ENCODE results near the gene MAEL. TPM values are rescaled to one million over a fixed set of nuclear protein-coding genes. Genes with fewer than 3 reads are reported as not detected.
A peak's percentile ranks its signal among the peaks of the same experiment; 100 is the strongest.

MAEL gene
- total RNA-seq, 1 donor from 2014 or later = not detected

DNA sequence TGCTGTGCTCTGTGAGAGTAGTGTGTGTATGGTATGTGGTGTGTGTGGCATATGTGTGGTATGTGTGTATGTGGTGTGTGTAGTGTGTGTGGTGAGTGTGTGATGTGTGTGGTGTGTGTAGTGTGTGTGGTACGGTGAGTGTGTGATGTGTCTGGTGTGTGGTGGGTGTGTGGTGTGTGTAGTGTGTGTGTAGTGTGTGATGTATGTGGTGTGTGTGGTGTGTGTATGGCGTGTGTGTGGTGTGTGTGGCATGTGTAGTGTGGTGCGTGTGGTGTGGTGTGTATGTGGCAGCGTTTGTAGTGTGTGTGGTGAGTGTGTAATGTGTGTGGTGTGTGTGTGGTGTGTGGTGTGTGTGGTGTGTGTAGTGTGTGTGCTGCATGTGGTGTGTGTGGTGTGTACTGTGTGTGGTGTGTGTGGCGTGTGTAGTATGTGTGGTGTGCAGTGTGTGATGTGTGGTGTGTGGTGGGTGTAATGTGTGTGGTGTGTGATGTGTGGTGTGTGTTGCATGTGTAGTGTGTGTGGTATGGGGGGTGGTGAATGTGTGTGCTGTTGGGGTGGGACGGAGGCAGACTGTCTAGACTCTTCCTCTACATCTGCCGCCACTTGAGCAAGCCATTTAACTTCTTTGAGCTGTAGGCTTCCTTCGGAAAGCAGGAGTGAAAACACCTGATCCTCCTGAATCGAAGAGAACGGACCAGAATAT lies 67.6 kb downstream of the MAEL start:
- DNase-seq = no peak

DNA sequence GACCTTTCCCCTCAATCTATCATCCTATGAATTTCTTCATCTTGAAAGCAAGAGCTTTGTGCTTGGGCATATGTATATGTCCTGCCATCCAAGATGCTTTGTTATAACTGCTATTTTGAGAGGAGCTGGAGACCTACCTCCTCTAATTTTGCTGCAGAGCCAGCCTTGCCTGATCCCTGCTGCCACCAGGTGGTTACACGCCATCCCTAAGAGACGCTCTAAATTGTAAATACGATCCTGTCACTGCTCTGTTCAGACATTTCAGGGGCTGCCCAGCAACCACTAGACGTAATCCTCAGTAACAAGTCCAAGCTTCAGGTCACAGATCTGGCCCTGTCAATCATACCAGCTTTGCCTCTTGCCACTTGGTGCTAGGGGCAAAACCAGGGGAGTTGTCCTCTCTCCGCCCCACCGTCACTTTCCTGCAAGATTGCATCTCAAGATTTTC lies 68.2 kb downstream of the MAEL start:
- DNase-seq = peak; percentile 34

DNA sequence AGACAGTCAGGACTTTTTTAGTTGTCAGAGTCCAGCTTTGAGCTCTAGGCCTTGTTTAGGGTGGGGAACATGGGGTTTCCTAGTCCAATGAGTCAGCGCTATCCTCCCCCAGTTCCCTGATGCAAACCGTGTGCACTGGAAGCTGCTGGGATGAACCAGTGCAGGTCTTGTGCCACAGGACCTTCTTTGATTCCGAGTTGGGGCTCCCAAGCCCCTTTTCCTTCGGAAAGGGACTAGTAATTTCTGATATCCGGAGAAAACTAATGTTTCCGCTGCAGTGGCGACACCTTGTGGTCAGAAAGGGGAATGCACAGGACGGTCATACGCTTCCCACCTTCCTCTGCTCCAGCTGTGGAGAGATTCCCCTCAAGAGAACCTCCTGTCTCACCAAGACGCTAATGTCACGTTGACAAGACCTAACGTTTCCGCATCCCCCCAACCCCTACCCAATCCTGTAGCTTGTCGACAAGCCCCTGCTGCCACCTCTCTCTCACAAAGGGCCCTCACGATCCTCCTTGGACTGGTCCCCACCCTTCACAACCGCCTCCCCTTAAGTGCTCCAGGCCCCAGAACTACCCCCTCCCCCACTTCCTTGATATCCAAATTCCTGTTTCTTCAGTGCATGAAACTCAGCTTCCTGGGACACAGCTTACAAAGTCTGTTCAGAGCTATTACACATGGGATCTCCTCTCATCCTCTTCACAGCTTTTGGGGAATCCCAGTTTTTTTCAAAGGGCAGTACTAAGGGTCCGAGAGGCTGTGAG lies 70.1 kb downstream of the MAEL start:
- peak; percentile 69 for DNase-seq

DNA sequence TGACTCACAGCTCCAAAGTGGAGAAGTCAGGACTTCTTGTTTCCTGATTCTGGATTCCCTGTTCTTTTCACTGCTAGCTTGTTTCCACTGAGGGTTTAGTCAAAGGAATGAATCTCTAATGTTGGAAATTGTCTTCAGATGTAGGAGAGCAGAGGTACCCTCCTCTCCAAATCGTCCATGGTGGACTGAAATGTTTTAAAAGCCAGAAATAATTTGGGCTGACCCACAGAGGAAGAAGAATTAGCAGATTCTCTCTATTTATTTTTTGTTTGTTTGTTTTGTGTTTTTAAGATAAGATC lies 70.7 kb downstream of the MAEL start:
- no peak for DNase-seq

DNA sequence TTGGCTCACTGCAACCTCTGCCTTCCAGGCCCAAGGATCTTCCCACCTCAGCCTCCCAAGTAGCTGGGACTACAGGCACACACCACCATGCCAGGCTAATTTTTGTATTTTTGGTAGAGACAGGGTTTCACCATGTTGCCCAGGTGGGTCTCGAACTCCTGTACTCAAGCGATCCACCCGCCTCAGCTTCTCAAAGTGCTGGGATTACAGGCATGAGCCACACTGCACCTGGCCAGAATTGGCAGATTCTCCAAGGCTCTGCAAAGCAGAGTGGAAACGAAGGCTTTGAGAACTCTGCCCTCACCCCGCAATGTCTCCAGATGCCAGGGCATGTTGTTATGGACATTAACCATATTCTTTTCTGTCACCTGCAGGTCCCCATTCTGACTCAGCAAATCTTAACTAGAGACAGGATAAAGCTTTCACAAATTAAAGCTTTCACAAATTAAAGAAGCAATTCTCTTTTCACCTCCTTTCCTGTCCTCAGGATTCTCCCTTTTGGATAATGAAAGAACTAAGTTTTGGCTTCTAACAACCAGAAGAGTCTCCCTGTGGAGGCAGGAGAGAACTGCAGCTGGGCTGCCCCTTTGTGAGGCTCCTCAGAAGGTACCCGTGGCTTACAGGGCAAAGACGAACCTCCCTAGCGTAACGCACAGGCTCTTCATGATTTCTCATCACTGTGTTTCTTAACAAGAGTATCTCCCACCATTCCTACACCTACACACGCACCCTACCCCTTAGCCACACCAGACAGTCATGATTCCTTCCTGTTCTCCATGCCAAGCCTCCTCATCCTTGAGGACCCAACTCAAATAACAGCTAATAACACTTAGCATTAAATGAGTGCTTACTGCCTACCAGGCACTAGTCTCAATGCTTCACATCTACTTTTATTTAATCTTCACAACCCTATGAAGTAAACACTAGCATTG lies 71.3 kb downstream of the MAEL start:
- no peak for DNase-seq

DNA sequence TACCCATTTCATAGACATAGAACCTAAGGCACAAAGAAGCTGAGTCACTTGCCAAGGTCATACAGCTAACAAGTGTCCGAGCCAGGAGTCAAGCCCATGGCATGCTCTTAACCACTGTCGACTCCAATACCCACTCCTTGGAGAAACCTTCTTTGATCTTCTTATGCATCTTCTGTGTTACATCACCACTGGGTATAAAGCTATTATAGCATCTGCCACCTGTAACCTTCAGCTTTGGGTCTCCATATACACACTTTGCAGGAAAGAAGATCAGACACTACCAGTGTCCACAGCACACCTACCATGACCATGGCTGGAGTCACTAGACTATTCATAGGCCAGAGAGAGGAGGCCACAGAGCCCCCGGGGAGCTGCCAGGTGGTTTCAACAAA lies 72.0 kb downstream of the MAEL start:
- DNase-seq = no peak

DNA sequence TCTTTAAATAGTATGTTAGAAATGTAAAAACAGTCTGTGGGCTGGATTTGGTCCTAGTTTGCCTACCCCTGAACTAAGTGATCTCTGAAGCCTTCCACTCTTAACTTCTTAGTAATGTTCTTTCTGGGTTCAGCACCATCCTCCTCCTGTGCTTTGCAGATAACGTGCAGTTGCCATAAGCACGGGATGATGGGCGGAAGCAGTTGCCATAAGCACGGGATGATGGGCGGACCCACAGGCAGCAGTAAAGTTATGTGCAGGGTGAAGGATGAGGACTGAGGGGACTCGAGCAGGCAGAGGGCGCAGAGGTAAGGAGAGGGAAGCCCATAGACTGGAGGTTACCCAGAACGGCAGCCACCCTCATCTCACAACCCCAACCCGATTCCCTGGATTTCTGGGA lies 75.5 kb downstream of the MAEL start:
- no peak for DNase-seq

DNA sequence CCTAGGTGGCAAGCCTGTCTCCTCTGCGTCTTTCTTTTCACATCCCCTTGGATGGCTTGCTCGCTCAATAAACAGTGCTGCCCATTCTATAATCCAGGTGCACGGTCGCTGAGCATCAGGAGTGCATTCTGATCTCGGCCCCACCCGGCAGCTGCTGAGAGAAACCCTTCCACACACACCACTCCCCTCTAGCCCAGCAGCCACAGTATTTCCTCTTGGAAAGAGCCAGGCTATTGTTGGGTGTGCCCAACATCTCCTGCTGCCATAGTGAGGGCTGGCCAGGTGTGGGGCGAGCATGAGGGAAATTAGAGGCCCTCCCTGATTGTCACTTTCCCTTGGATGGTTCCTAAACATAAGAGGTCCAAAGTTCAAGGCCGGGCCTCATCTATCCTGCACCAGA lies 76.4 kb downstream of the MAEL start:
- DNase-seq = no peak

DNA sequence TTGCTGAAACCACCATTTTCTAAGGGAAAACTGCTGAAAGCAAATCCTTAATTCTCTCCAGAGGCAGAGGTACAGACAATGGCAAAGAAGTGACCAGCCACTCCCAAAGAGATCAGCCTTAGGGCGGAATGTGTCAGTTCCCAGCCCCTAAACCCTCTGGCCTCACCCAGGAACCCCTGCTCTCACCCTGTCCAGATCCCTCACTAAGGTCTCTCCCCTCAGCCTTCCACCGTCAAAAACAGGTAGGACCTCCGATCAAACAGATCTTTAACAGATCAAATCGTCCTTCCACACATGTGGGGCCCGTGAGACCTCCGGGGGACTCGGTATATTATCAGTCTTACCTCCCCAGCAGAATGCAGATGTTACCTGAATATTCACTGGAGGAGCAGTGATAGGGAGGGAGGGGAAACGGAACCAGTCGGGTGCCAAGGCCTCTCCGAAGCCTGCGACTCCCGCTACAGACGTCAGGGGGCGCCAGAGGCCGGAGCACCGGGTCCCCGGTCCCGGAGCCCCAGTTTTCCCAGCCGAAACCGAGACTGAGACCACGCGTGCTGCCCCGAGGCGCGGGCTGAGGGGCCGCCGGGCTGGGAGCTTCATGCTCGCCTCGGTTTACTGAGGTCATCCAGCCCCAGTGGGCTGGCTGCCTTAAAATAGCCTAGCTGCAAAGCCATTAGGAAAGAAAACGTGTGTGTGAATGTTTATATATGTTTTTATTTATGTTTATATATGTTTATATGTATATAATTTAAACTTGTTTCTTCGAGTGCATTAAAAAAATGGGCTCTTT lies 77.4 kb downstream of the MAEL start:
- peak; percentile 66 for DNase-seq

DNA sequence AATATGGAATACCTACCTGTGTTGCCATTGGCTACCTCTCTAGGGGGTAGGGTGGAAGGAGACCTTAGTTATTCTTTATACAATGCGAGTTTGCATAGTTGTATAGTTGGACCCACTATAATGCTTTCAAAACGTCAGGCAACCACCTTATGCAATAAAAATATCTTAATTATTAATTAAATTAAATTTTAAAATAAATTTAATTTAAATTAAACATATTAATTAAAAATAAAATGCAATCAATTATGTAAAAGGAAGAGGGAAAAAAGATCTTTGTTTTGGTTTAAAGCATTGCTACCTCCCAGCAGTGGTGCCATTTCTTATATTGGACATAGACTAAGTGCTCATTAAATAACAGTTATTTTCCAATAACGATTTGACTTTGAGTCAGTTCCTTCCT lies 78.8 kb downstream of the MAEL start:
- DNase-seq = no peak

DNA sequence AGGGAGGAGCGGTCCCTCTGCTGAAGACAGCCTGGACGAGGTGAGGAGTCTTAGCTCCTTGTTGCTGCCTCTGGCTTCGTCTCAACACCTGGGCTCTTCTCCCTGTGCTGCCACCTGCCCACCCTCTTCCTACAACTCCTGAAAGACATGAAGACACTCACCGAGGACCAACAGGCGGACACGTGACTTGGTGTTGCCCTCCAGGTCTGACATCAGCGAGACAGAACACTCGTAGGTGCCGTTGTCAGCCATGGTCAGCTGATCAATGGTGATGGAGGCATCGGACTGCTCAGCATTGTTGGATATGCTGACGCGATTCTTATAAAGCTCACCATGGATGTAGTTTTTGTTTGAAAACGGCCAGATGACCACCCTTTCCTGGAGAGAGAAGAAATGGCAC lies 79.7 kb downstream of the MAEL start:
- DNase-seq = no peak

DNA sequence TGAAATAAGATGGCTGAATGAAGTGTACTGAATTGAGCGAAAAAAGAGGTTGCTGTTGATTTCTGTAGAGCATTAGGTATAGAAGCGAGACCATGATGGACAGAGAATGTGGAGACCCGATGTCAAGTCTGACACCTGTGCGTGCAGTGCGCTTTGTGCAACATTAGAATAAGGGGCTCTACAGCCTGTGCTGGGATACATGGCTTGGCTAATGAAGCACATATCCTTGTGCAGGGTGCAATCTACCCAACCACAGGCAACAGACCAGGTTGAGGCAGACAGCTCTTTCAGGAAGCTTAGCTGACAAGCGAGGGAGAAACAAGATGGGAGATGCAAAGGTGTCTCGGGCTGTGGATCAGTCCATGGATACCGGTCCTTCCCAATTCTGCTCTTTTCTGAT lies 82.2 kb downstream of the MAEL start:
- DNase-seq = no peak

Other genes starting within 250 kb of the MAEL start
- gene POGK, start 149.8 kb upstream of the MAEL start, total RNA-seq = 25.5 TPM in 2 replicates
- gene TADA1, start 113.0 kb upstream of the MAEL start, total RNA-seq = 12.9 and 13.6 TPM in 2 replicates
- gene ILDR2, start 13.7 kb upstream of the MAEL start, total RNA-seq = under 0.01 and 1.0 TPM in 2 replicates
- not detected in 2 replicates for gene GPA33, start 101.1 kb downstream of the MAEL start, total RNA-seq
- not detected in 2 replicates for gene STYXL2, start 104.8 kb downstream of the MAEL start, total RNA-seq
- gene POU2F1, start 231.6 kb downstream of the MAEL start, total RNA-seq = 5.6 and 8.2 TPM in 2 replicates